GM18858 (cell line): ENCODE measurements around the gene ACSF2.

Experiments used
- ATAC-seq: cut with Tn5 transposase; IDR thresholded peaks from one replicate; pipeline ENCODE4 v1.9.1; 2021; ENCODE audit not compliant: unreplicated experiment

The ACSF2 gene

DNA sequence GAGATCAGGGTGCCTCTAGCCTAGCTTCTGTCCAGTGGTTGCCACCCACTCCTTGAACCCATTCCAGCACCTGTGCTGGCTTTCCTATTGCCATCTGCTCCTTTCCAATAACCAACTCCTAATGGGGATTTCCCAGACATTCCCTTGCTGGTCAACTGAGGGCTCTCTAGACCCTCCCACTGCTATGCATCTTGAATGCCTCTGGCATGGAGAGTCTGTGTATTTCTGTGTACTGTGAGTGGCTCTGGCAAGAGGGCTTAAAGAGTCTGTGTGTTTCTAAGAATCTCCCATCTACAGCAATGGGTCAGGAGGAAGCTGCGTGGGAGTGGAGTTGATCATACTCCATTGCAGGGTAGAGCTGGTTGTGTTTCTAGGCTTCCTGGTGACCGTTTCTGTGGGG, 95.5 kb downstream of the ACSF2 start:
- no peak for ATAC-seq

DNA sequence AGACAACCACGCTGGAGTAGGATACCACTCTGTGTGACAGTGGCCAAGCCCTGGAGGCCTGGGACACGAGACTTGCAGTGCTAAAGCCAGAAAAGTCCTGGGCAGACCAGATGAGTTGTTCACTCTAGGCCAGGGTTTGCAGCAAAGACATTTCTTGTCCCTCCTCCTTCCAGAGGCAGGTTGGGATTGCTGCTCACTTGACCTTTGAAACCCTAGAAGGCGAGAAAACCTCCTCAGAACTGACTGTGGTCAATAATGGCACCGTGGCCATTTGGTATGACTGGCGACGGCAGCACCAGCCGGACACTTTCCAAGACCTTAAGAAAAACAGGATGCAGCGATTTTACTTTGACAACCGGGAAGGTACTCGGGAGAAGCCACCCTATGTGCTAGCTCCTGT, 96.7 kb downstream of the ACSF2 start:
- no peak for ATAC-seq

DNA sequence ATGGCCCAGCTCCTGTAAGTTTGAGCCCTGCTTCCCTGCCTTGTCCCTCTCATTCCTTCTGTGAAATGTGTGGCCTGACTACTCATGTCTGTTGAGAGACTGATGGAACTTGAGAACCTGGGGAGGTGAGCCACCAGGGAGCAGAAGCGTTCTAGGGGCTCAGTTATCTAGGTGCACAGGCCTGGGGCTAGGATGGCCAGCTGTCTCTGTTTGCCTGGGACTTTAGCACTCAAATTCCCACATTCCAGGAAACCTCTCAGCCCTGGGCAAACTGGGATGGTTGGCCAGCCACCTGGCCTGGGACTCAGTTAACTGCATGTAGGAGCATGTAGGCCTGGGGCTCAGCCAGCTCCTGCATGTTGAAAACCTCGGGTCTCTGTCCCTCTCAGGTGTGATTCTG, 97.2 kb downstream of the ACSF2 start:
- no peak for ATAC-seq
